Glutamatergic neuron (in vitro differentiated cells): ENCODE results near the gene ARID1B. TPM values are rescaled to one million over a fixed set of nuclear protein-coding genes. Genes with fewer than 3 reads are reported as not detected.
A peak's percentile ranks its signal among the peaks of the same experiment; 100 is the strongest.

Experiments
- DNase-seq: peaks from one replicate; pipeline ENCODE4 v3.0.0; 2022
- H3K27ac Mint-ChIP-seq: one replicate; pipeline ENCODE4 v1.8.0; 2020; ENCODE audit warnings: mild to moderate bottlenecking, mixed read lengths, inconsistent platforms; ENCODE audit not compliant: unreplicated experiment
- H3K27me3 Mint-ChIP-seq: one replicate; pipeline ENCODE4 v1.8.0; 2020; ENCODE audit warnings: mild to moderate bottlenecking, moderate library complexity, mixed read lengths, inconsistent platforms; ENCODE audit not compliant: unreplicated experiment
- H3K36me3 Mint-ChIP-seq: one replicate; pipeline ENCODE4 v1.8.0; 2020; ENCODE audit warnings: mild to moderate bottlenecking, mixed read lengths, inconsistent platforms; ENCODE audit not compliant: unreplicated experiment
- H3K4me1 Mint-ChIP-seq: one replicate; pipeline ENCODE4 v1.8.0; 2020; ENCODE audit warnings: mild to moderate bottlenecking, low read depth, mixed read lengths, inconsistent platforms; ENCODE audit not compliant: unreplicated experiment
- H3K4me3 Mint-ChIP-seq: one replicate; pipeline ENCODE4 v1.8.0; 2020; ENCODE audit warnings: mild to moderate bottlenecking, mixed read lengths, inconsistent platforms; ENCODE audit not compliant: unreplicated experiment
- H3K9me3 Mint-ChIP-seq: one replicate; pipeline ENCODE4 v1.8.0; 2020; ENCODE audit warnings: mild to moderate bottlenecking, moderate library complexity, mixed read lengths, inconsistent platforms; ENCODE audit not compliant: unreplicated experiment
- total RNA-seq: library from RNA; stranded (reverse); fragmentation: NEBNext Ultra II Directional; extraction: Animal tissue kit (Norgen Biotek cat#: 25700); gene quantifications from one replicate; pipeline ENCODE4 v1.2.1, GENCODE V29; 2021; ENCODE audit not compliant: unreplicated experiment
- TF ChIP-seq, protein P1 (sequence below): fragments of 200-600 bp; sonication (generic); IDR thresholded peaks from one replicate; pipeline ENCODE4 v1.5.0; 2021; ENCODE audit not compliant: partially characterized antibody, unreplicated experiment

ARID1B gene
- total RNA-seq, 1 donor from 2014 or later: 202 TPM

DNA sequence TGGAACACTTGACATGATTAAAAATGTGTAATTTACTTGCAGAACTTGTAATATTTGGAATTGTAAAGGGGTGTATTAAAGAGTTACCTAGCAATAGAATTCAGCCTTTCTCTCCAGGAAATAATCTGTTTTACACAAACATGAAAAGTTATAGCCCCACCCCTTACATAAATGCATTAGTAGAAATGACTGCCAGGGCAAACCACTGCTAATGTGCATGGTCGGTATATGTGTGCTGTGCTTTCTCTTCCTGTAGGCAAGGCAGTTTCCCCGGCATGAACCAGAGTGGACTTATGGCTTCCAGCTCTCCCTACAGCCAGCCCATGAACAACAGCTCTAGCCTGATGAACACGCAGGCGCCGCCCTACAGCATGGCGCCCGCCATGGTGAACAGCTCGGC lies 389.6 kb downstream of the ARID1B start:
- peaks cover 52% of the 10 kb centered on the region for H3K4me1 Mint-ChIP-seq
- H3K27me3 Mint-ChIP-seq: peaks cover 5% of the 10 kb centered on the region
- DNase-seq: no peak
- H3K27ac Mint-ChIP-seq: peak overlapping the region; percentile 22
- no peak overlapping the region for H3K4me3 Mint-ChIP-seq
- no peaks in the 10 kb centered on the region for H3K36me3 Mint-ChIP-seq
- TF ChIP-seq, protein P1, sequence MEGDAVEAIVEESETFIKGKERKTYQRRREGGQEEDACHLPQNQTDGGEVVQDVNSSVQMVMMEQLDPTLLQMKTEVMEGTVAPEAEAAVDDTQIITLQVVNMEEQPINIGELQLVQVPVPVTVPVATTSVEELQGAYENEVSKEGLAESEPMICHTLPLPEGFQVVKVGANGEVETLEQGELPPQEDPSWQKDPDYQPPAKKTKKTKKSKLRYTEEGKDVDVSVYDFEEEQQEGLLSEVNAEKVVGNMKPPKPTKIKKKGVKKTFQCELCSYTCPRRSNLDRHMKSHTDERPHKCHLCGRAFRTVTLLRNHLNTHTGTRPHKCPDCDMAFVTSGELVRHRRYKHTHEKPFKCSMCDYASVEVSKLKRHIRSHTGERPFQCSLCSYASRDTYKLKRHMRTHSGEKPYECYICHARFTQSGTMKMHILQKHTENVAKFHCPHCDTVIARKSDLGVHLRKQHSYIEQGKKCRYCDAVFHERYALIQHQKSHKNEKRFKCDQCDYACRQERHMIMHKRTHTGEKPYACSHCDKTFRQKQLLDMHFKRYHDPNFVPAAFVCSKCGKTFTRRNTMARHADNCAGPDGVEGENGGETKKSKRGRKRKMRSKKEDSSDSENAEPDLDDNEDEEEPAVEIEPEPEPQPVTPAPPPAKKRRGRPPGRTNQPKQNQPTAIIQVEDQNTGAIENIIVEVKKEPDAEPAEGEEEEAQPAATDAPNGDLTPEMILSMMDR: no peak
- peaks cover 4% of the 10 kb centered on the region for H3K9me3 Mint-ChIP-seq

DNA sequence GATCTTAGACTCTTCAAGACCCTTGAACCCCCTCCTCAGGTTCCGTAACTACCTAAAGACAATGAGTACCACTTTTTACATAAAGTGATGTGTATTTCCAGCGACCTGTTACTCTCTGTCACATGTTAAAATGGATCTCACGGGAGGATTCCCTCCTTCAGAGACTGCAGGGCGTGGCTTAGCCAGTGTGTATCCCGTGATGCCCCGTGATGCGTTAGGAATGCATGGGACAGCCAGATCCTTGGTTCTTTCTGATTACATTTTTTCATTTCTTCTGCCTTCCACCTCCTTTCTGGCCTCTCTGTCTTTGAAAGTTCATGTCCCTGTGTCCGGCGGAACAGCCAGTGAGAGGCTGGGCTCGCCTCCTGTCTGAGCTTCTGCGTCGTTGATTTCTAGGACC lies 390.7 kb downstream of the ARID1B start:
- Mint-ChIP-seq H3K27ac (no peak overlapping the region), H3K9me3 (peaks cover 2% of the 10 kb centered on the region), H3K27me3 (peaks cover 5% of the 10 kb centered on the region), H3K4me1 (peaks cover 50% of the 10 kb centered on the region), H3K36me3 (no peaks in the 10 kb centered on the region), H3K4me3 (peak overlapping the region; percentile 37)
- no peak for DNase-seq
- TF ChIP-seq, protein P1: no peak

DNA sequence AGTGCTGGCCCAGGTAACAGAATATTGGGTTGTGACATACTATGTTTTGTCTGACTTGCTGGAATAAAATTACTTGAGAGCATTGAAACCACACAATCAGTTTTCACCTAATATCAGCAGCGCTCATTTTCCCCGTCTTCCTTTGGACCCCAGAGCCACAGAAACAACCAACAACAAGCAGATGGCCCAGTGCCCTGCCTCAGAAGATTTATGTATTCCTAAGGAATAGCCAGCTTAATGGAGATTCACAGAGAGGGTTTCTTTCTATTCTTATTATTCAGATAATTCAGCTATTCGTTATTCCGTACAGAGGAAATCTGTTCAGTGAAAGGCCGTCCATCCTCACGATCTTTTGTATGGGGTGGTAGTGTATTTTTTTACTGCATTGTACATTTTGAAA lies 391.3 kb downstream of the ARID1B start:
- no peak overlapping the region for H3K27ac Mint-ChIP-seq
- TF ChIP-seq, protein P1: no peak
- H3K4me3 Mint-ChIP-seq: no peak overlapping the region
- peaks cover 50% of the 10 kb centered on the region for H3K4me1 Mint-ChIP-seq
- no peak for DNase-seq
- no peaks in the 10 kb centered on the region for H3K36me3 Mint-ChIP-seq
- peaks cover 5% of the 10 kb centered on the region for H3K27me3 Mint-ChIP-seq
- peaks cover 2% of the 10 kb centered on the region for H3K9me3 Mint-ChIP-seq

DNA sequence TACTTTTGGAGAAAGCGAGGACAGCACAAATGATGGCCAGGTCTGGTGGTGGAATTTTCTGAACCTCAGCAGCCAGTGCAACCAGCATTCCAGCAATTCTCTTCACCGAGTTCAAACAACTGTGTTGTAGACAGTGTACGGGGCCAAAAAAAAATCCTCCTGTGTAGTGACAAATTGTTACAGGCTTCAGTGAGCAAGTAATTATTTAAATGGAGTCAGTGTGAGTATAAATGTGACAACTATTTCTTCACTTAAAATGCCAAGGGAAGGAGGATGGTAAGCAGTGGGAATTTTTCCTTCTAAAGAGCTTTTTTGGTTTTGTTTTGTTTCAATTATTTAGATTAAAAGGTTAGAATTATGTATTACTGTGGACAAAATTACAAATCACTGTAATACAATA lies 392.0 kb downstream of the ARID1B start:
- H3K9me3 Mint-ChIP-seq: peaks cover 2% of the 10 kb centered on the region
- H3K36me3 Mint-ChIP-seq: no peaks in the 10 kb centered on the region
- no peak for DNase-seq
- peaks cover 2% of the 10 kb centered on the region for H3K27me3 Mint-ChIP-seq
- peak overlapping the region; percentile 27 for H3K4me3 Mint-ChIP-seq
- H3K27ac Mint-ChIP-seq: peak overlapping the region; percentile 43
- TF ChIP-seq, protein P1: no peak
- peaks cover 48% of the 10 kb centered on the region for H3K4me1 Mint-ChIP-seq

DNA sequence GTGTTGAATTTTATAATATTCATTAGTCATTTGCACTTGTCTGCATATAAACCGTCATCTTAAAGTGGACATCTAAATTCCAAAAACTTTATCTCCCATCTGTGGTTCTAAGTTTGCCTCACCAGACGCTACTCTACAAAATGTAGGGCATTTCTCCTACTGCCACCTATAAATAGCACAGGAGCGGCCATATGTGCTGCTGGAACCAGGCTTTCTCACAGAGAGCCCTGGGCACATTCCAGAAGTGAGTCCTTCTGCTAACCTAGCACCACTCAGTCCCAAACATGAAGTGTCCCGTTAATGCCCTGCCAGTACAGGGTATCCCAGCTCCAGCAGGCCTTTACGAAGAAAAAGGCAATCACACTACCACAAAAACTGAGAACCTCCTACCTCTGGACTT lies 392.5 kb downstream of the ARID1B start:
- Mint-ChIP-seq H3K27ac (no peak overlapping the region), H3K9me3 (peaks cover 3% of the 10 kb centered on the region), H3K36me3 (no peaks in the 10 kb centered on the region), H3K4me3 (peak overlapping the region; percentile 22), H3K27me3 (peaks cover 2% of the 10 kb centered on the region), H3K4me1 (peaks cover 49% of the 10 kb centered on the region)
- no peak for DNase-seq
- TF ChIP-seq, protein P1: no peak
